ENCODE results near the gene FAM210A.
"Not testable (repeated sequence)": the region's sequence is repeated elsewhere in the genome, so short reads cannot be mapped to it uniquely, and the experiment has no call there.

Gene FAM210A

GRCh38 chr18:13700153-13700552 lies 26.2 kb downstream of the FAM210A start:
- no peak for DNase-seq

- DNase-seq, result no peak
These were observed 29.4 kb downstream of the FAM210A start for GRCh38 chr18:13696961-13697360.

- DNase-seq, result not testable (repeated sequence)
These were observed 31.0 kb downstream of the FAM210A start for GRCh38 chr18:13695337-13695736.

GRCh38 chr18:13690060-13690459 lies 36.3 kb downstream of the FAM210A start:
- not testable (repeated sequence) for DNase-seq

- no peak for DNase-seq
These were observed 37.9 kb downstream of the FAM210A start for GRCh38 chr18:13688191-13689136.

GRCh38 chr18:13684546-13684945 lies 41.8 kb downstream of the FAM210A start:
- DNase-seq, result no peak

GRCh38 chr18:13681701-13682100 lies 44.7 kb downstream of the FAM210A start:
- DNase-seq, result no peak

GRCh38 chr18:13680612-13681011 lies 45.7 kb downstream of the FAM210A start:
- DNase-seq, result no peak

GRCh38 chr18:13677350-13677749 lies 49.0 kb downstream of the FAM210A start:
- not testable (repeated sequence) for DNase-seq

- no peak for DNase-seq
These were observed 49.9 kb downstream of the FAM210A start for GRCh38 chr18:13676471-13676870.

- no peak for DNase-seq
These were observed 53.7 kb downstream of the FAM210A start for GRCh38 chr18:13672657-13673056.

GRCh38 chr18:13661779-13662256 lies 64.5 kb downstream of the FAM210A start:
- no peak for DNase-seq

GRCh38 chr18:13661051-13661778 lies 65.1 kb downstream of the FAM210A start:
- DNase-seq, result no peak

GRCh38 chr18:13660510-13660909 lies 65.8 kb downstream of the FAM210A start:
- DNase-seq, result no peak

- no peak for DNase-seq
These were observed 67.7 kb downstream of the FAM210A start for GRCh38 chr18:13658436-13659204.

- DNase-seq, result no peak
These were observed 68.4 kb downstream of the FAM210A start for GRCh38 chr18:13657974-13658373.

- peak; percentile 11 for DNase-seq
These were observed 72.5 kb downstream of the FAM210A start for GRCh38 chr18:13653746-13654433.

- DNase-seq, result no peak
These were observed 76.7 kb downstream of the FAM210A start for GRCh38 chr18:13649397-13650390.

- no peak for DNase-seq
These were observed 78.6 kb downstream of the FAM210A start for GRCh38 chr18:13647761-13648160.

- DNase-seq, result no peak
These were observed 79.7 kb downstream of the FAM210A start for GRCh38 chr18:13646633-13647032.

GRCh38 chr18:13645093-13645492 lies 81.3 kb downstream of the FAM210A start:
- no peak for DNase-seq
